Left cardiac atrium (tissue), 2 donors: ENCODE data around the gene FANCI. TPM values are rescaled to one million over a fixed set of nuclear protein-coding genes. Genes with fewer than 3 reads are reported as not detected.

Experiments
- microRNA-seq, 2 donors: library from miRNA; unstranded; fragments of <30 nt; microRNA quantifications; one replicate each; pipeline ENCODE4 v1.2.0, GENCODE V29; 2020
- total RNA-seq, 2 donors: library from RNA; stranded (reverse); fragmentation: NEBNext Ultra II Directional; extraction: Animal tissue kit (Norgen Biotek cat#: 25700); gene quantifications; one replicate each; pipeline ENCODE4 v1.2.1, GENCODE V29; 2021
- donor health status: DM: no; HTN: yes; CAD: no; lungs with severe emphysema.
- donor health status: DM: yes; HTN: yes; CAD: no.

The FANCI gene
- total RNA-seq, 2 donors from 2014 or later, result 4.8 TPM

Small RNAs within 50 kb of the gene (microRNA-seq; reads per million reads assigned to microRNA genes)
- gene MIR6766, result 0.27 to 0.40 reads per million in 2 donors

Other genes with a start within 250 kb of the FANCI start
- gene ABHD2, start 155.5 kb upstream of the FANCI start, total RNA-seq, result 100 to 1,000 TPM in 1 of 2 donors, 10 to 100 TPM in 1; 91.6 to 208 TPM
- not detected for gene RLBP1, start 22.4 kb upstream of the FANCI start, total RNA-seq
- 10 to 100 TPM; 35.3 to 39.3 TPM for gene POLG, start 90.8 kb downstream of the FANCI start, total RNA-seq